Mammary epithelial cell (primary cell): ENCODE data around the gene ACSL3.

Source experiments
- CTCF ChIP-seq, 2 donors: IDR thresholded peaks in 1 of 2; conservative IDR thresholded peaks in 1 of 2; 2 replicates each; pipeline ENCODE4 v1.5.1; 2011 to 2012; ENCODE audit warnings: inconsistent platforms in 2 of 2, low read length in 2 of 2, mild to moderate bottlenecking in 2 of 2, control low read depth in 1 of 2, low read depth in 1 of 2; ENCODE audit not compliant: insufficient read depth in 1 of 2; ENCODE audit errors: extremely low read depth in 1 of 2
- EZH2 ChIP-seq: IDR thresholded peaks from 2 replicates; pipeline ENCODE4 v1.6.1; 2012; ENCODE audit warnings: low read length, inconsistent platforms, borderline replicate concordance

- TF ChIP-seq CTCF (conservative IDR thresholded peaks at IDR 0.05 in 1 of 2, IDR thresholded peaks at IDR 0.05 in 1 of 2; ENCODE audit: extremely low read depth in 1 of 2, insufficient read depth in 1 of 2, low read depth in 1 of 2, low read length in 2 of 2), result no peak
- TF ChIP-seq EZH2, result no peak
These were observed 89.9 kb downstream of the ACSL3 start for GRCh38 chr2:222950638-222951285.
